Left renal cortex interstitium (tissue), 4 donors: ENCODE measurements around the gene HSPA1A. TPM values are rescaled to one million over a fixed set of nuclear protein-coding genes. Genes with fewer than 3 reads are reported as not detected.
"Not testable (repeated sequence)": the region's sequence is repeated elsewhere in the genome, so short reads cannot be mapped to it uniquely, and the experiment has no call there.

Experiments
- DNase-seq, 4 donors: peaks; one replicate each; pipeline ENCODE4 v3.0.0-alpha.2; 2013; ENCODE audit warnings: low read depth in 4 of 4, low spot score in 2 of 4, missing footprints in 1 of 4
- polyA plus RNA-seq, 4 donors: library from polyadenylated mRNA; unstranded; fragments of 120-200 nt; gene quantifications; one replicate each; pipeline ENCODE4 v1.2.1, GENCODE V29; 2013; ENCODE audit not compliant: insufficient read length in 4 of 4

Gene HSPA1A
- polyA plus RNA-seq, 4 donors: 92.5 to 123 (median 116) TPM

GRCh38 chr6:31780507-31781243 lies 34.7 kb upstream of the HSPA1A start:
- DNase-seq: no peak

GRCh38 chr6:31781244-31782125 lies 33.9 kb upstream of the HSPA1A start:
- DNase-seq: no peak

GRCh38 chr6:31782126-31782855 lies 33.1 kb upstream of the HSPA1A start:
- no peak for DNase-seq

- DNase-seq: no peak
Observed at GRCh38 chr6:31784098-31784925, 31.0 kb upstream of the HSPA1A start.

GRCh38 chr6:31785475-31785874 lies 29.9 kb upstream of the HSPA1A start:
- DNase-seq: no peak

- peak in 1 of 4 donors; percentile 53 for DNase-seq
Observed at GRCh38 chr6:31791324-31792089, 23.8 kb upstream of the HSPA1A start.

GRCh38 chr6:31792090-31792374 lies 23.3 kb upstream of the HSPA1A start:
- no peak for DNase-seq

GRCh38 chr6:31792761-31793171 lies 22.6 kb upstream of the HSPA1A start:
- DNase-seq: no peak

- not testable (repeated sequence) for DNase-seq
Observed at GRCh38 chr6:31793927-31794245, 21.5 kb upstream of the HSPA1A start.

GRCh38 chr6:31794294-31794865 lies 21.0 kb upstream of the HSPA1A start:
- no peak for DNase-seq

- DNase-seq: no peak
Observed at GRCh38 chr6:31794866-31795615, 20.3 kb upstream of the HSPA1A start.

- peak in 2 of 4 donors; percentile 72 to 78 for DNase-seq
Observed at GRCh38 chr6:31795616-31796298, 19.6 kb upstream of the HSPA1A start, which contains the start of gene VARS1. Gene VARS1 (minus strand): TSS chr6:31795752. CDS start chr6:31795217, 535 bp downstream.

GRCh38 chr6:31796993-31797385 lies 18.4 kb upstream of the HSPA1A start:
- no peak for DNase-seq

- DNase-seq: no peak
Observed at GRCh38 chr6:31797588-31797987, 17.8 kb upstream of the HSPA1A start.

GRCh38 chr6:31799781-31800180 lies 15.6 kb upstream of the HSPA1A start:
- no peak for DNase-seq

- not testable (repeated sequence) for DNase-seq
Observed at GRCh38 chr6:31801031-31801927, 14.1 kb upstream of the HSPA1A start.

GRCh38 chr6:31805939-31806469 lies 9.3 kb upstream of the HSPA1A start:
- no peak for DNase-seq
